ENCODE results near the gene IGFBPL1.

- no peak for TF ChIP-seq POLR2A (IDR thresholded peaks at IDR 0.05)
- TF ChIP-seq, protein P1, sequence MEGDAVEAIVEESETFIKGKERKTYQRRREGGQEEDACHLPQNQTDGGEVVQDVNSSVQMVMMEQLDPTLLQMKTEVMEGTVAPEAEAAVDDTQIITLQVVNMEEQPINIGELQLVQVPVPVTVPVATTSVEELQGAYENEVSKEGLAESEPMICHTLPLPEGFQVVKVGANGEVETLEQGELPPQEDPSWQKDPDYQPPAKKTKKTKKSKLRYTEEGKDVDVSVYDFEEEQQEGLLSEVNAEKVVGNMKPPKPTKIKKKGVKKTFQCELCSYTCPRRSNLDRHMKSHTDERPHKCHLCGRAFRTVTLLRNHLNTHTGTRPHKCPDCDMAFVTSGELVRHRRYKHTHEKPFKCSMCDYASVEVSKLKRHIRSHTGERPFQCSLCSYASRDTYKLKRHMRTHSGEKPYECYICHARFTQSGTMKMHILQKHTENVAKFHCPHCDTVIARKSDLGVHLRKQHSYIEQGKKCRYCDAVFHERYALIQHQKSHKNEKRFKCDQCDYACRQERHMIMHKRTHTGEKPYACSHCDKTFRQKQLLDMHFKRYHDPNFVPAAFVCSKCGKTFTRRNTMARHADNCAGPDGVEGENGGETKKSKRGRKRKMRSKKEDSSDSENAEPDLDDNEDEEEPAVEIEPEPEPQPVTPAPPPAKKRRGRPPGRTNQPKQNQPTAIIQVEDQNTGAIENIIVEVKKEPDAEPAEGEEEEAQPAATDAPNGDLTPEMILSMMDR (IDR thresholded peaks at IDR 0.05): no peak
- no peak for TF ChIP-seq POLR2AphosphoS5 (IDR thresholded peaks at IDR 0.05)
Observed at GRCh38 chr9:38396371-38396671, 27.9 kb downstream of the IGFBPL1 start.

Data from stomach (tissue), 4 donors.